Neural progenitor cell (in vitro differentiated cells): ENCODE results near the gene PCNX2. TPM values are rescaled to one million over a fixed set of nuclear protein-coding genes. Genes with fewer than 3 reads are reported as not detected.

Source experiments
- DNase-seq: peaks from one replicate; pipeline ENCODE4 v3.0.0-alpha.2; 2016; ENCODE audit warnings: low spot score
- H2AFZ ChIP-seq: fragments of 200-600 bp; sonication (generic); replicated peaks from 2 replicates; pipeline ENCODE4 v1.6.1; 2016; ENCODE audit warnings: antibody characterized with exemption
- H3F3A ChIP-seq: fragments of 200-600 bp; sonication (generic); 2 replicates; pipeline ENCODE4 v1.6.1; 2016; ENCODE audit warnings: antibody characterized with exemption, low read depth
- H3K27ac ChIP-seq: fragments of 200-600 bp; sonication (generic); 2 replicates; pipeline ENCODE4 v1.5.1; 2016; ENCODE audit warnings: mild to moderate bottlenecking
- H3K27me3 ChIP-seq: fragments of 200-600 bp; sonication (generic); 2 replicates; pipeline ENCODE4 v1.6.1; 2016; ENCODE audit warnings: mild to moderate bottlenecking, moderate library complexity
- H3K36me3 ChIP-seq: fragments of 200-600 bp; sonication (generic); 2 replicates; pipeline ENCODE4 v1.5.1; 2016
- H3K4me1 ChIP-seq: fragments of 200-600 bp; sonication (generic); 2 replicates; pipeline ENCODE4 v1.6.1; 2016; ENCODE audit warnings: mixed run types
- H3K4me2 ChIP-seq: fragments of 200-600 bp; sonication (generic); 2 replicates; pipeline ENCODE4 v1.6.1; 2016
- H3K4me3 ChIP-seq: fragments of 200-600 bp; sonication (generic); 2 replicates; pipeline ENCODE4 v1.5.1; 2016
- H3K79me2 ChIP-seq: fragments of 200-600 bp; sonication (generic); 2 replicates; pipeline ENCODE4 v1.6.1; 2016; ENCODE audit warnings: low read depth
- H3K9ac ChIP-seq: fragments of 200-600 bp; sonication (generic); 2 replicates; pipeline ENCODE4 v1.6.1; 2016
- H3K9me3 ChIP-seq: fragments of 200-600 bp; sonication (generic); 2 replicates; pipeline ENCODE4 v1.5.1; 2016; ENCODE audit warnings: low read depth
- H4K20me1 ChIP-seq: fragments of 200-600 bp; sonication (generic); 2 replicates; pipeline ENCODE4 v1.6.1; 2016; ENCODE audit warnings: low read depth
- H3K27ac Mint-ChIP-seq: 3 replicates; pipeline ENCODE4 v1.8.0; 2021; ENCODE audit warnings: mixed read lengths
- H3K27me3 Mint-ChIP-seq: 2 replicates; pipeline ENCODE4 v1.8.0; 2022; ENCODE audit warnings: low read depth, mild to moderate bottlenecking, inconsistent platforms, moderate library complexity, mixed read lengths; ENCODE audit not compliant: insufficient read depth
- H3K36me3 Mint-ChIP-seq: 3 replicates; pipeline ENCODE4 v1.8.0; 2021; ENCODE audit warnings: mixed read lengths
- H3K4me1 Mint-ChIP-seq: 3 replicates; pipeline ENCODE4 v1.8.0; 2021; ENCODE audit warnings: mixed read lengths
- H3K4me3 Mint-ChIP-seq: 3 replicates; pipeline ENCODE4 v1.8.0; 2021; ENCODE audit warnings: mild to moderate bottlenecking, moderate library complexity, mixed read lengths
- H3K9me3 Mint-ChIP-seq: 3 replicates; pipeline ENCODE4 v1.8.0; 2020; ENCODE audit warnings: mixed read lengths
- CTCF ChIP-seq: fragments of 200-600 bp; sonication (generic); IDR thresholded peaks from 2 replicates; pipeline ENCODE4 v1.5.1; 2017; ENCODE audit warnings: antibody characterized with exemption, mild to moderate bottlenecking
- EZH2 ChIP-seq: fragments of 200-600 bp; sonication (generic); IDR thresholded peaks from 2 replicates; pipeline ENCODE4 v1.6.1; 2017; ENCODE audit warnings: antibody characterized with exemption, mild to moderate bottlenecking, moderate library complexity
- EZH2phosphoT487 ChIP-seq: fragments of 200-600 bp; sonication (generic); IDR thresholded peaks from 2 replicates; pipeline ENCODE4 v1.6.1; 2017; ENCODE audit warnings: antibody characterized with exemption
- total RNA-seq: library from RNA; depleted of rRNA; stranded (reverse); fragments of >200 nt; gene quantifications from 2 replicates; pipeline ENCODE4 v1.2.3, GENCODE V29; 2015; ENCODE audit warnings: low replicate concordance

Gene PCNX2
- total RNA-seq, 1 donor from 2014 or later: 30.8 TPM

DNA sequence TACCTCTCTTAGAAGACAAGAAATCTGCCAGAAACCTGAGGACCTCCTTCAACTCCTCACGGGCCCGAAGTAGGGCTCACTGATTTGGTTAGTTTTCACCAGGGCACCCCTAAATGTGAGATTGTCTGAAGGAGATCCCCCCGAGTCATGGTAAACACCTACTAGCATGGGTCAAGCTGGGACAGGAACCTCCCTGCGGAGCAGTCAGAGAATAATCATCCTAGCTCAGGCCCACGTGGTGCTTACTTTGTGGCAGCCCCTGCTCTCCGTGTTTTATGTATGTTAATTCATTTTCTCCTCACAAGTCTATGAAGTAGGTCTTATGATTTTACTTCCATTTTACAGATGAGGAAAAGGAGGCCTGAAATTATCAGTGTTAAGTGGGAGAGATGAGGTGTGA is 206.9 kb downstream of the PCNX2 start:
- Mint-ChIP-seq H3K27ac (no peak overlapping the region), H3K4me1 (peaks cover 2% of the 10 kb centered on the region), H3K36me3 (peaks cover 5% of the 10 kb centered on the region), H3K9me3 (no peaks in the 10 kb centered on the region), H3K4me3 (no peak overlapping the region), H3K27me3 (peaks cover 4% of the 10 kb centered on the region)
- no peaks in the 10 kb centered on the region for H3K9me3 ChIP-seq
- H3K27me3 ChIP-seq: no peaks in the 10 kb centered on the region
- H3F3A ChIP-seq: peaks cover 12% of the 10 kb centered on the region
- H2AFZ ChIP-seq: no peak overlapping the region
- no peaks in the 10 kb centered on the region for H3K79me2 ChIP-seq
- no peaks in the 10 kb centered on the region for H3K36me3 ChIP-seq
- no peak for DNase-seq
- no peak overlapping the region for H3K27ac ChIP-seq
- TF ChIP-seq EZH2phosphoT487 (no peak), EZH2 (no peak), CTCF (no peak)
- no peak overlapping the region for H3K4me2 ChIP-seq
- H3K9ac ChIP-seq: no peak overlapping the region
- no peak overlapping the region for H3K4me3 ChIP-seq
- no peaks in the 10 kb centered on the region for H4K20me1 ChIP-seq
- peaks cover 17% of the 10 kb centered on the region for H3K4me1 ChIP-seq

GRCh38 chr1:233086961-233087881 is 208.3 kb downstream of the PCNX2 start:
- H3F3A ChIP-seq: peaks cover 12% of the 10 kb centered on the region
- peak overlapping the region; percentile 70 for H3K27ac ChIP-seq
- no peak overlapping the region for H3K4me3 Mint-ChIP-seq
- peak overlapping the region; percentile 2 for H3K4me2 ChIP-seq
- H3K9me3 Mint-ChIP-seq: no peaks in the 10 kb centered on the region
- H2AFZ ChIP-seq: no peak overlapping the region
- peaks cover 17% of the 10 kb centered on the region for H3K4me1 ChIP-seq
- H3K4me3 ChIP-seq: no peak overlapping the region
- no peaks in the 10 kb centered on the region for H3K27me3 ChIP-seq
- H3K36me3 Mint-ChIP-seq: peaks cover 5% of the 10 kb centered on the region
- H3K9ac ChIP-seq: no peak overlapping the region
- DNase-seq: peak; percentile 42
- no peaks in the 10 kb centered on the region for H3K36me3 ChIP-seq
- H3K27ac Mint-ChIP-seq: peak overlapping the region; percentile 19
- TF ChIP-seq EZH2phosphoT487: no peak
- TF ChIP-seq CTCF: no peak
- no peak for TF ChIP-seq EZH2
- H3K4me1 Mint-ChIP-seq: peaks cover 8% of the 10 kb centered on the region
- H3K27me3 Mint-ChIP-seq: peaks cover 4% of the 10 kb centered on the region
- H3K79me2 ChIP-seq: no peaks in the 10 kb centered on the region
- H3K9me3 ChIP-seq: no peaks in the 10 kb centered on the region
- no peaks in the 10 kb centered on the region for H4K20me1 ChIP-seq

- H3K9me3 Mint-ChIP-seq: no peaks in the 10 kb centered on the region
- TF ChIP-seq EZH2phosphoT487 (no peak), CTCF (no peak), EZH2 (no peak)
- Histone ChIP-seq H3K36me3 (no peaks in the 10 kb centered on the region), H3K79me2 (no peaks in the 10 kb centered on the region), H3K9ac (no peak overlapping the region), H2AFZ (no peak overlapping the region), H3K4me3 (no peak overlapping the region), H3K4me1 (peaks cover 17% of the 10 kb centered on the region), H3K9me3 (no peaks in the 10 kb centered on the region), H4K20me1 (no peaks in the 10 kb centered on the region), H3F3A (peaks cover 12% of the 10 kb centered on the region), H3K4me2 (no peak overlapping the region), H3K27me3 (no peaks in the 10 kb centered on the region), H3K27ac (no peak overlapping the region)
- no peak overlapping the region for H3K4me3 Mint-ChIP-seq
- H3K4me1 Mint-ChIP-seq: peaks cover 10% of the 10 kb centered on the region
- peaks cover 5% of the 10 kb centered on the region for H3K36me3 Mint-ChIP-seq
- H3K27me3 Mint-ChIP-seq: peaks cover 4% of the 10 kb centered on the region
- DNase-seq: no peak
- H3K27ac Mint-ChIP-seq: no peak overlapping the region
Observed at GRCh38 chr1:233085566-233085965, 210.0 kb downstream of the PCNX2 start.
